K562 (cell line): ENCODE results near the gene TGFBR1. TPM values are rescaled to one million over a fixed set of nuclear protein-coding genes. Genes with fewer than 3 reads are reported as not detected.
A peak's percentile ranks its signal among the peaks of the same experiment; 100 is the strongest.

ENCODE experiments used
- ARID1B ChIP-seq: fragments of 450-650 bp; IDR thresholded peaks from 2 replicates; pipeline ENCODE4 v1.6.1; 2016; ENCODE audit warnings: antibody characterized with exemption, mild to moderate bottlenecking, inconsistent platforms
- ARNT ChIP-seq, 2 experiments: fragments of 450-650 bp; IDR thresholded peaks; 2 replicates each; pipeline ENCODE4 v1.6.1; 2016; ENCODE audit warnings: mild to moderate bottlenecking in 1 of 2
- CLOCK ChIP-seq: fragments of 250-450 bp; sonication (Bioruptor Pico); IDR thresholded peaks from 2 replicates; pipeline ENCODE4 v1.4.0; 2020; ENCODE audit warnings: mild to moderate bottlenecking, moderate library complexity, borderline replicate concordance
- CTBP1 ChIP-seq: fragments of 450-650 bp; IDR thresholded peaks from 2 replicates; pipeline ENCODE4 v1.6.1; 2016; ENCODE audit warnings: borderline replicate concordance
- DPF2 ChIP-seq: fragments of 450-650 bp; IDR thresholded peaks from 2 replicates; pipeline ENCODE4 v1.6.1; 2016
- EP400 ChIP-seq: fragments of 450-650 bp; IDR thresholded peaks from 2 replicates; pipeline ENCODE4 v1.6.1; 2017; ENCODE audit warnings: antibody characterized with exemption, mild to moderate bottlenecking, moderate library complexity
- ESRRB ChIP-seq: fragments of 250-450 bp; sonication (Bioruptor Pico); IDR thresholded peaks from 2 replicates; pipeline ENCODE4 v1.5.0; 2020; ENCODE audit warnings: mild to moderate bottlenecking, moderate library complexity, borderline replicate concordance
- HMG20B ChIP-seq: fragments of 250-450 bp; sonication (Bioruptor Pico); IDR thresholded peaks from 2 replicates; pipeline ENCODE4 v1.5.0; 2021; ENCODE audit warnings: mild to moderate bottlenecking
- KHSRP ChIP-seq: fragments of 450-650 bp; IDR thresholded peaks from 2 replicates; pipeline ENCODE4 v1.6.1; 2017
- POU5F1 ChIP-seq: fragments of 150-350 bp; IDR thresholded peaks from 2 replicates; pipeline ENCODE4 v1.6.1; 2014; ENCODE audit warnings: borderline replicate concordance, low read length, low read depth, mild to moderate bottlenecking; ENCODE audit not compliant: partially characterized antibody
- REST ChIP-seq, 2 experiments: fragments of 450-650 bp; formaldehyde crosslinking in 1 of 2; IDR thresholded peaks; 2 replicates each; pipeline versions ENCODE4 v1.4.0 to v1.6.1; 2014 to 2020; ENCODE audit warnings: mild to moderate bottlenecking in 2 of 2, borderline replicate concordance in 1 of 2, low read depth in 1 of 2
- SOX6 ChIP-seq: fragments of 450-650 bp; IDR thresholded peaks from 2 replicates; pipeline ENCODE4 v1.6.1; 2014; ENCODE audit warnings: mild to moderate bottlenecking
- SRSF1 ChIP-seq: fragments of 200-400 bp; formaldehyde crosslinking; IDR thresholded peaks from 2 replicates; pipeline ENCODE4 v1.6.1; 2017; ENCODE audit warnings: mild to moderate bottlenecking, low read depth, low read length, moderate library complexity
- TEAD4 ChIP-seq, 2 experiments: sonication (generic) in 1 of 2; formaldehyde crosslinking in 1 of 2; IDR thresholded peaks; 2 replicates each; pipeline versions ENCODE4 v1.6.1 to v1.8.0; 2012 to 2022; ENCODE audit warnings: borderline replicate concordance in 1 of 2, inconsistent platforms in 1 of 2, low read length in 1 of 2, mild to moderate bottlenecking in 1 of 2, missing genetic modification reagents in 1 of 2
- TFAP4 ChIP-seq: sonication (generic); formaldehyde crosslinking; IDR thresholded peaks from 2 replicates; pipeline ENCODE4 v1.8.0; 2022; ENCODE audit warnings: missing genetic modification reagents, mild to moderate bottlenecking, moderate library complexity, borderline replicate concordance
- ZNF583 ChIP-seq: fragments of 250-450 bp; sonication (Bioruptor Pico); IDR thresholded peaks from 2 replicates; pipeline ENCODE4 v1.4.0; 2020
- polyA plus RNA-seq, 8 experiments: library from polyadenylated mRNA; depleted of rRNA in 4 of 8; stranded (reverse) in 5 of 8; unstranded in 3 of 8; fragments of >200 nt; fragmentation: Nextera tagmentation in 2 of 8; fragmentation: Illumina TruSeq in 1 of 8; extraction: Ambion mirVana in 2 of 8; extraction: Trizol in 1 of 8; gene quantifications; 2 replicates each; pipeline versions ENCODE4 v1.2.1 to v1.2.3, GENCODE V29; 2011 to 2014; ENCODE audit warnings: inconsistent platforms in 1 of 8, missing spikeins in 1 of 8
- total RNA-seq, 7 experiments: library from RNA; depleted of rRNA in 6 of 7; stranded (reverse); fragments of >200 nt in 6 of 7; fragmentation: Illumina TruSeq in 2 of 7; extraction: Trizol in 2 of 7; gene quantifications; 2 replicates each; pipeline versions ENCODE4 v1.2.1 to v1.2.3, GENCODE V29; 2011 to 2021; ENCODE audit warnings: low replicate concordance in 1 of 7

Gene TGFBR1
- total and polyA plus RNA-seq, 9 of the 15 experiments (the other 6 are each of a cell fraction or from before 2014, with no cell fraction given) = 15.5 to 62.4 (median 42.7) TPM

GRCh38 chr9:99137225-99137624 is 32.3 kb downstream of the TGFBR1 start (continued):
- TF ChIP-seq REST (IDR thresholded peaks at IDR 0.05; ENCODE audit: borderline replicate concordance) = no peak
- no peak for TF ChIP-seq REST (CRISPR knock-in tag; IDR thresholded peaks at IDR 0.05; ENCODE audit: low read depth)
- TF ChIP-seq ZNF583 = no peak
- no peak for TF ChIP-seq TFAP4 (CRISPR knock-in tag)
- no peak for TF ChIP-seq EP400
- TF ChIP-seq KHSRP = no peak
- TF ChIP-seq ESRRB (CRISPR knock-in tag) = no peak
- TF ChIP-seq SRSF1 = no peak
- peak; percentile 42; the same call in 1 of the 2 replicates for TF ChIP-seq CTBP1
- no peak for TF ChIP-seq HMG20B (CRISPR knock-in tag)
- peak; percentile 17; the same call in 1 of the 2 replicates for TF ChIP-seq DPF2
- TF ChIP-seq TEAD4 (IDR thresholded peaks at IDR 0.05; ENCODE audit: low read length) = peak; percentile 66; the same call in 1 of the 2 replicates
- TF ChIP-seq TEAD4 (CRISPR knock-in tag; IDR thresholded peaks at IDR 0.05; ENCODE audit: borderline replicate concordance) = no peak
- TF ChIP-seq ARNT (IDR thresholded peaks at IDR 0.05) = no peak
- peak; percentile 55 for TF ChIP-seq ARID1B
- no peak for TF ChIP-seq CLOCK (CRISPR knock-in tag)
- peak; percentile 10; the same call in 1 of the 2 replicates for TF ChIP-seq SOX6
- TF ChIP-seq POU5F1 = no peak
